SU-DHL-6 (cell line): Measurements from ENCODE around the gene DGKB.

Experiments used
- H2AFZ ChIP-seq: fragments of 200-600 bp; sonication (generic); 2 replicates; pipeline ENCODE4 v1.6.1; 2014; ENCODE audit warnings: low read depth, mild to moderate bottlenecking, moderate library complexity, mixed read lengths, antibody characterized with exemption, low read length; ENCODE audit not compliant: severe bottlenecking
- H3F3A ChIP-seq: fragments of 200-600 bp; shearing (Covaris generic); 2 replicates; pipeline ENCODE4 v1.6.0; 2016; ENCODE audit warnings: antibody characterized with exemption, mild to moderate bottlenecking; ENCODE audit not compliant: insufficient read depth
- H3K27ac ChIP-seq: fragments of 200-600 bp; sonication (generic); 2 replicates; pipeline ENCODE4 v1.5.1; 2016; ENCODE audit warnings: low read depth, mild to moderate bottlenecking, low read length, moderate library complexity, mixed read lengths
- H3K27me3 ChIP-seq: fragments of 200-600 bp; sonication (generic), shearing (Covaris generic); 2 replicates; pipeline ENCODE4 v1.6.0; 2014; ENCODE audit warnings: mild to moderate bottlenecking, low read length
- H3K36me3 ChIP-seq: fragments of 200-600 bp; sonication (generic); 2 replicates; pipeline ENCODE4 v1.6.1; 2014; ENCODE audit warnings: mild to moderate bottlenecking, low read length, mixed read lengths
- H3K4me2 ChIP-seq: fragments of 300-600, 200-600 bp; shearing (Covaris generic), sonication (generic); 2 replicates; pipeline ENCODE4 v1.6.0; 2014; ENCODE audit warnings: low read length, low read depth, mild to moderate bottlenecking; ENCODE audit not compliant: poor library complexity, severe bottlenecking
- H3K4me3 ChIP-seq: fragments of 200-600 bp; sonication (generic); 2 replicates; pipeline ENCODE4 v1.5.1; 2014; ENCODE audit warnings: antibody characterized with exemption, low read length, mild to moderate bottlenecking, mixed read lengths; ENCODE audit not compliant: insufficient read depth, poor library complexity, severe bottlenecking
- H3K79me2 ChIP-seq: fragments of 200-600 bp; sonication (generic); 2 replicates; pipeline ENCODE4 v1.6.1; 2014; ENCODE audit warnings: mild to moderate bottlenecking, low read length, moderate library complexity; ENCODE audit not compliant: insufficient read depth
- H3K9ac ChIP-seq: fragments of 200-600 bp; sonication (generic); 2 replicates; pipeline ENCODE4 v1.7.0; 2014; ENCODE audit warnings: mild to moderate bottlenecking, low read length
- H3K9me2 ChIP-seq: fragments of 200-600 bp; sonication (generic); replicated peaks from 2 replicates; pipeline ENCODE4 v1.6.1; 2014; ENCODE audit warnings: low read length; ENCODE audit not compliant: insufficient read depth
- H3K9me3 ChIP-seq: fragments of 200-600 bp; sonication (generic); 2 replicates; pipeline ENCODE4 v1.6.1; 2014; ENCODE audit warnings: low read length, mixed read lengths; ENCODE audit not compliant: insufficient read depth
- H4K20me1 ChIP-seq: fragments of 200-600 bp; sonication (generic); 2 replicates; pipeline ENCODE4 v1.6.1; 2014; ENCODE audit warnings: low read depth, mild to moderate bottlenecking, antibody characterized with exemption, low read length, moderate library complexity, mixed read lengths
- CTCF ChIP-seq: fragments of 200-600 bp; sonication (generic); IDR thresholded peaks from one replicate; pipeline ENCODE4 v1.5.1; 2017; ENCODE audit warnings: antibody characterized with exemption, mild to moderate bottlenecking, low read length, moderate library complexity; ENCODE audit not compliant: insufficient read depth, poor library complexity, severe bottlenecking
- EZH2phosphoT487 ChIP-seq: fragments of 200-600 bp; sonication (generic), shearing (Covaris generic); conservative IDR thresholded peaks from 2 replicates; pipeline ENCODE4 v1.6.1; 2018; ENCODE audit warnings: mild to moderate bottlenecking, antibody characterized with exemption, low read length, moderate library complexity, mixed read lengths

Gene DGKB

GRCh38 chr7:14096159-14096558 lies 806.4 kb downstream of the DGKB start:
- Histone ChIP-seq H3K27ac (no peak overlapping the region), H3K9me2 (no peaks in the 10 kb centered on the region), H3F3A (no peaks in the 10 kb centered on the region), H3K27me3 (no peaks in the 10 kb centered on the region), H3K4me2 (no peak overlapping the region), H3K36me3 (peaks cover 3% of the 10 kb centered on the region; the same call in 1 of the 2 replicates), H3K4me3 (no peak overlapping the region), H3K9ac (no peak overlapping the region), H3K79me2 (no peaks in the 10 kb centered on the region), H2AFZ (no peak overlapping the region), H3K9me3 (no peaks in the 10 kb centered on the region; the same call in 1 of the 2 replicates), H4K20me1 (no peaks in the 10 kb centered on the region)
- no peak for TF ChIP-seq EZH2phosphoT487
- no peak for TF ChIP-seq CTCF

- H3K4me2 ChIP-seq: no peak overlapping the region
- TF ChIP-seq CTCF (no peak), EZH2phosphoT487 (no peak)
- H3K9me3 ChIP-seq: no peaks in the 10 kb centered on the region
- H3K27me3 ChIP-seq: no peaks in the 10 kb centered on the region
- H3K9me2 ChIP-seq: no peaks in the 10 kb centered on the region
- no peak overlapping the region for H3K27ac ChIP-seq
- H3K36me3 ChIP-seq: peaks cover 1% of the 10 kb centered on the region; the same call in 1 of the 2 replicates
- H3F3A ChIP-seq: no peaks in the 10 kb centered on the region
- H3K9ac ChIP-seq: no peak overlapping the region
- H2AFZ ChIP-seq: no peak overlapping the region
- H3K79me2 ChIP-seq: no peaks in the 10 kb centered on the region
- no peak overlapping the region for H3K4me3 ChIP-seq
- H4K20me1 ChIP-seq: no peaks in the 10 kb centered on the region
These were observed 807.2 kb downstream of the DGKB start for GRCh38 chr7:14095233-14095950.
